ENCODE measurements around the gene TMEM232. TPM values are rescaled to one million over a fixed set of nuclear protein-coding genes. Genes with fewer than 3 reads are reported as not detected.

TMEM232 gene
- total RNA-seq, 4 donors from 2014 or later, result 1.2 to 3.8 (median 2.0) TPM

DNA sequence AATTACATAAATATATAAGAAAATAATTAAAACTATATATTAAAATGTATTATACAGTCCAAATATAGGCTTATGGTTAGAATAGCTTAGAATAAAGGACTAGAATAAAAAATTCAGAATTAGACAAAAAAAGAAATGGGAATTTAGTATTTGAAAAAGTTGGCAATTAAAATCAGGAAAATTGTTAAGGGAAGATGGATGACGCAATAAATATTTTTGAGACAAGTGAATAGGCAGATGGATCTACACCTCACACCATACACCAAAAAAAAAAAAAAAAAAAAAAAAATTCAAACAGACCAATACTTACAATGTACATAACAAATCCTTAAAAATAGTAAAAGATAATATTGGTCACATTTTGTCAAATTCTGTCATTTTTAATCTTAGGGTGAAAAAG, 200.7 kb downstream of the TMEM232 start:
- no peaks in the 10 kb centered on the region for H3K27me3 ChIP-seq
- no peaks in the 10 kb centered on the region for H3K36me3 ChIP-seq
- H3K9me3 ChIP-seq, result peaks cover 0 to 14% (median 0%) of the 10 kb centered on the region in 4 donors
- H3K4me1 ChIP-seq, result no peaks in the 10 kb centered on the region
- H3K4me3 ChIP-seq, result no peak overlapping the region
- 100% methylated on average over 1 of the region's 1 CpG for WGBS
- intact Hi-C loops (cut with DNase I), result no loop called here
- no peak for DNase-seq (ENCODE audit: extremely low spot score)
- H3K27ac ChIP-seq (replicated peaks in 1 of 4), result no peak overlapping the region
- TF ChIP-seq, protein P1, sequence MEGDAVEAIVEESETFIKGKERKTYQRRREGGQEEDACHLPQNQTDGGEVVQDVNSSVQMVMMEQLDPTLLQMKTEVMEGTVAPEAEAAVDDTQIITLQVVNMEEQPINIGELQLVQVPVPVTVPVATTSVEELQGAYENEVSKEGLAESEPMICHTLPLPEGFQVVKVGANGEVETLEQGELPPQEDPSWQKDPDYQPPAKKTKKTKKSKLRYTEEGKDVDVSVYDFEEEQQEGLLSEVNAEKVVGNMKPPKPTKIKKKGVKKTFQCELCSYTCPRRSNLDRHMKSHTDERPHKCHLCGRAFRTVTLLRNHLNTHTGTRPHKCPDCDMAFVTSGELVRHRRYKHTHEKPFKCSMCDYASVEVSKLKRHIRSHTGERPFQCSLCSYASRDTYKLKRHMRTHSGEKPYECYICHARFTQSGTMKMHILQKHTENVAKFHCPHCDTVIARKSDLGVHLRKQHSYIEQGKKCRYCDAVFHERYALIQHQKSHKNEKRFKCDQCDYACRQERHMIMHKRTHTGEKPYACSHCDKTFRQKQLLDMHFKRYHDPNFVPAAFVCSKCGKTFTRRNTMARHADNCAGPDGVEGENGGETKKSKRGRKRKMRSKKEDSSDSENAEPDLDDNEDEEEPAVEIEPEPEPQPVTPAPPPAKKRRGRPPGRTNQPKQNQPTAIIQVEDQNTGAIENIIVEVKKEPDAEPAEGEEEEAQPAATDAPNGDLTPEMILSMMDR (IDR thresholded peaks at IDR 0.05), result no peak
- TF ChIP-seq POLR2A (IDR thresholded peaks at IDR 0.05; ENCODE audit: low read depth), result no peak
- TF ChIP-seq EP300 (IDR thresholded peaks at IDR 0.05), result no peak

DNA sequence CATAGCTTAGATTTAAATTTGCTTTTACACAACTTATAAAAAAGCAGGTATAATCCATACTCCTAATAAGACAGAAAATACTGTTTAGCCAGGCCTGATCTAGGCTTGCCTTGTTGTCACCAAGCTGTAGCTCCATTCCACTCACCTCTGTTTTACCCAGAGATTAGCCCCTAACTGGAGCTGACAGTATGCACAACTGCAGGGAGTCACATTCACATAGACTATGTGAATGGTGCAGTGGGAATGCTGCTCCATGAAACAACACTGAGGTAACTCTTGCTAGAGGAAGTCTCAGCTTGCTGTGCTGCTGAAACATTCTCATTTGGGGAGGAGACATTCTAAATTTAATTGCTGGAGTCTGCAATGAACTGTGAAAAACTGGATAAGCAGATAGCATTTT, 209.1 kb downstream of the TMEM232 start:
- Histone ChIP-seq H3K4me1 (no peaks in the 10 kb centered on the region), H3K27me3 (no peaks in the 10 kb centered on the region), H3K4me3 (no peak overlapping the region), H3K9me3 (peaks cover 0 to 17% (median 0%) of the 10 kb centered on the region in 4 donors), H3K36me3 (no peaks in the 10 kb centered on the region), H3K27ac (replicated peaks in 1 of 4) (no peak overlapping the region)
- no peak for DNase-seq (ENCODE audit: extremely low spot score)
- intact Hi-C loops (cut with DNase I), result no loop called here
- TF ChIP-seq POLR2A (IDR thresholded peaks at IDR 0.05; ENCODE audit: low read depth) (no peak), EP300 (IDR thresholded peaks at IDR 0.05) (no peak), POLR2AphosphoS5 (IDR thresholded peaks at IDR 0.05) (no peak)
- TF ChIP-seq, protein P1 (IDR thresholded peaks at IDR 0.05), result no peak

DNA sequence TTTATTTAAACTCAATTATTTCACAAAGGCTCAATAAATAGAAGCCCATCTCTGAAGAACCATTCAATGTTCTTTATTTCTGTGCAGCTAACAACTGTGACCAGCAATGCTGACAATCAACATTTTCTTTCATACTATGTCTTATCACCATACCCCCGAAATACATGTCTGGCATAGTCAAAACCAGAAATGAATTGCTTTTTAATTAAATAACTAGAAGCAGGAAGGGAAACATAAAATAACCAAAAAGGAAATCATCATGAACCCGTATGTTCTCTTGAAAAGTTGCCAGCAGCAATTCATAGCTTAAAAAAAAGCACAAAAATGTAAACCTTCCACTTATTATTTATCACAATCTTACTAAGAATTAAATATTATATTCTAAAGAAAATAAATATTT, 212.4 kb downstream of the TMEM232 start:
- Histone ChIP-seq H3K9me3 (no peaks in the 10 kb centered on the region), H3K4me1 (no peaks in the 10 kb centered on the region), H3K36me3 (no peaks in the 10 kb centered on the region), H3K27ac (replicated peaks in 1 of 4) (no peak overlapping the region), H3K4me3 (no peak overlapping the region), H3K27me3 (no peaks in the 10 kb centered on the region)
- intact Hi-C loops (cut with DNase I), result no loop called here
- TF ChIP-seq POLR2A (IDR thresholded peaks at IDR 0.05; ENCODE audit: low read depth) (no peak), POLR2AphosphoS5 (IDR thresholded peaks at IDR 0.05) (no peak), EP300 (IDR thresholded peaks at IDR 0.05) (no peak)
- TF ChIP-seq, protein P1 (IDR thresholded peaks at IDR 0.05), result no peak
- 26% methylated on average over 2 of the region's 2 CpGs for WGBS
- no peak for DNase-seq (ENCODE audit: extremely low spot score)

DNA sequence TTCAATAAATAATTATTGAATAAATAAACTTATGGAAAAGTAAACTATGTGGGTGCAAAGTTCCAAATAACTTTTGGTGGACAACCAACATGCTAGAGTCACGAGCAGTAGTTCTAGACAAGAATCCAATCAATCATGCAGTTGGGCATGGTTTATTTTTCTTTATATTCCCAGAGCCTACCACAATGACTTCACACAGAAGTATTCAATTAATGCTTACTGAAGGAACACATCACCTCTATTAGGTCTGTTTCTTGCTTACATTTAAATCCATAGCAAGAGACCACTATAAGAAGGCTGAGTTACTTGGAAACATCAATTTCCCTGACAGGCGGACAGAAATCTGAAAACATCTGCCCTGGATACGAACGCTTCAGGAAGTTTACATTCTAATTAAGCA, 214.2 kb downstream of the TMEM232 start:
- Histone ChIP-seq H3K27me3 (no peaks in the 10 kb centered on the region), H3K4me1 (no peaks in the 10 kb centered on the region), H3K36me3 (no peaks in the 10 kb centered on the region), H3K4me3 (no peak overlapping the region), H3K9me3 (no peaks in the 10 kb centered on the region), H3K27ac (replicated peaks in 1 of 4) (no peak overlapping the region)
- no peak for DNase-seq (ENCODE audit: extremely low spot score)
- no peak for TF ChIP-seq POLR2AphosphoS5 (IDR thresholded peaks at IDR 0.05)
- no peak for TF ChIP-seq EP300 (IDR thresholded peaks at IDR 0.05)
- no peak for TF ChIP-seq POLR2A (IDR thresholded peaks at IDR 0.05; ENCODE audit: low read depth)
- TF ChIP-seq, protein P1 (IDR thresholded peaks at IDR 0.05), result no peak
- 58% methylated on average over 4 of the region's 4 CpGs for WGBS
- intact Hi-C loops (cut with DNase I), result no loop called here

DNA sequence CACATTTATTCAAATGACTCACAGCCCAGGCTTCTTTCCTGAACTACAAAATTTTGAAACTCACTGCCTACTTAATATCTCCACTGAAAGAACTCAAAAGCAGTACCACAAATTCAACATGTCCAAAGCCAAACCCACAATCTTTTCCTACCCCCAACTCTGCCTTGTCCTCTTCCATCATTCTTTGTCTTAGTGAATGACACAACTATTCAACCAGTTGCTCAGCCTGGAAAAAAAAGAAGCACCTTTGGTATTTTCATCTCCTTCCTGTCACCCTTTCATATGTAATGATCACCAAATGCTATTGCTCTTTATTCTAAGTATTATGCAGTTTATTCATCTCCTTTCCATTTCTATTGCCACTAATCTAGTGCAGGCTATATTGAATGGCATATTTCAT, 216.3 kb downstream of the TMEM232 start:
- TF ChIP-seq EP300 (IDR thresholded peaks at IDR 0.05), result no peak
- TF ChIP-seq, protein P1 (IDR thresholded peaks at IDR 0.05), result no peak
- TF ChIP-seq POLR2A (IDR thresholded peaks at IDR 0.05; ENCODE audit: low read depth), result no peak
- no peak for TF ChIP-seq POLR2AphosphoS5 (IDR thresholded peaks at IDR 0.05)
- H3K27me3 ChIP-seq, result no peaks in the 10 kb centered on the region
- no peak for DNase-seq (ENCODE audit: extremely low spot score)
- no peak overlapping the region for H3K4me3 ChIP-seq
- H3K36me3 ChIP-seq, result no peaks in the 10 kb centered on the region
- no peaks in the 10 kb centered on the region for H3K4me1 ChIP-seq
- H3K27ac ChIP-seq (replicated peaks in 1 of 4), result no peak overlapping the region
- intact Hi-C loops (cut with DNase I), result no loop called here
- no peaks in the 10 kb centered on the region for H3K9me3 ChIP-seq
